KMS-11 (cell line): ENCODE results near the gene SRPX.

Experiments used
- H2AFZ ChIP-seq: fragments of 200-600 bp; sonication (generic); 2 replicates; pipeline ENCODE4 v1.6.1; 2016; ENCODE audit warnings: antibody characterized with exemption, mixed run types, low read depth
- H3K27ac ChIP-seq: fragments of 200-600 bp; sonication (generic); 2 replicates; pipeline ENCODE4 v1.6.1; 2016; ENCODE audit warnings: mild to moderate bottlenecking, mixed run types
- H3K27me3 ChIP-seq: fragments of 200-600 bp; sonication (generic); 2 replicates; pipeline ENCODE4 v1.6.1; 2017; ENCODE audit warnings: mild to moderate bottlenecking, low read depth, mixed run types, moderate library complexity; ENCODE audit not compliant: insufficient read depth
- H3K36me3 ChIP-seq: fragments of 200-600 bp; sonication (generic); 2 replicates; pipeline ENCODE4 v1.6.1; 2017; ENCODE audit warnings: mild to moderate bottlenecking, mixed run types; ENCODE audit not compliant: insufficient read depth
- H3K4me1 ChIP-seq: fragments of 200-600 bp; sonication (generic); 2 replicates; pipeline ENCODE4 v1.6.1; 2016; ENCODE audit warnings: mild to moderate bottlenecking, low read depth, mixed run types; ENCODE audit not compliant: poor library complexity, severe bottlenecking
- H3K4me2 ChIP-seq: fragments of 200-600 bp; sonication (generic); 2 replicates; pipeline ENCODE4 v1.7.0; 2016; ENCODE audit warnings: mild to moderate bottlenecking, mixed run types
- H3K4me3 ChIP-seq: fragments of 200-600 bp; sonication (generic); IDR thresholded peaks from 2 replicates; pipeline ENCODE4 v1.6.1; 2017; ENCODE audit warnings: low read depth, low read length, mixed read lengths; ENCODE audit not compliant: insufficient read depth
- H3K79me2 ChIP-seq: fragments of 200-600 bp; sonication (generic); 2 replicates; pipeline ENCODE4 v1.6.1; 2016; ENCODE audit warnings: low read depth, mixed run types; ENCODE audit not compliant: insufficient read depth
- H3K9ac ChIP-seq: fragments of 200-600 bp; sonication (generic); 2 replicates; pipeline ENCODE4 v1.6.1; 2016; ENCODE audit warnings: mild to moderate bottlenecking, mixed run types
- H4K20me1 ChIP-seq: fragments of 200-600 bp; sonication (generic); 2 replicates; pipeline ENCODE4 v1.6.1; 2016; ENCODE audit warnings: mild to moderate bottlenecking, mixed run types; ENCODE audit not compliant: insufficient read depth
- CTCF ChIP-seq: fragments of 200-600 bp; sonication (generic); conservative IDR thresholded peaks from 2 replicates; pipeline ENCODE4 v1.6.1; 2017; ENCODE audit warnings: low read depth, mild to moderate bottlenecking, antibody characterized with exemption, low read length, moderate library complexity, mixed read lengths

The SRPX gene

GRCh38 chrX:38206036-38206435 lies 14.6 kb downstream of the SRPX start:
- H3K27ac ChIP-seq, result no peak overlapping the region
- no peak overlapping the region for H3K4me2 ChIP-seq
- H3K4me1 ChIP-seq, result no peaks in the 10 kb centered on the region

GRCh38 chrX:38205039-38205438 lies 15.6 kb downstream of the SRPX start:
- Histone ChIP-seq H2AFZ (no peak overlapping the region), H3K4me2 (no peak overlapping the region), H3K27me3 (no peaks in the 10 kb centered on the region), H4K20me1 (no peaks in the 10 kb centered on the region), H3K79me2 (no peaks in the 10 kb centered on the region), H3K27ac (no peak overlapping the region), H3K9ac (no peak overlapping the region), H3K36me3 (no peaks in the 10 kb centered on the region), H3K4me1 (no peaks in the 10 kb centered on the region), H3K4me3 (no peak overlapping the region)
- TF ChIP-seq CTCF, result no peak

More at GRCh38 chrX:38206036-38206435, 14.6 kb downstream of the SRPX start:
- H3K36me3 ChIP-seq, result no peaks in the 10 kb centered on the region
- H2AFZ ChIP-seq, result no peak overlapping the region
- TF ChIP-seq CTCF, result no peak
- no peaks in the 10 kb centered on the region for H3K27me3 ChIP-seq
- H4K20me1 ChIP-seq, result no peaks in the 10 kb centered on the region
- H3K9ac ChIP-seq, result no peak overlapping the region
- no peaks in the 10 kb centered on the region for H3K79me2 ChIP-seq
- H3K4me3 ChIP-seq, result no peak overlapping the region

GRCh38 chrX:38192007-38192810 lies 28.5 kb downstream of the SRPX start:
- Histone ChIP-seq H2AFZ (no peak overlapping the region; the same call in 1 of the 2 replicates), H3K27me3 (no peaks in the 10 kb centered on the region), H3K4me2 (no peak overlapping the region), H3K79me2 (no peaks in the 10 kb centered on the region), H3K4me3 (no peak overlapping the region), H4K20me1 (no peaks in the 10 kb centered on the region), H3K27ac (no peak overlapping the region), H3K9ac (no peak overlapping the region), H3K4me1 (no peaks in the 10 kb centered on the region), H3K36me3 (no peaks in the 10 kb centered on the region)
- TF ChIP-seq CTCF, result peak; percentile 64

- no peak overlapping the region for H3K4me3 ChIP-seq
- no peaks in the 10 kb centered on the region for H3K79me2 ChIP-seq
- no peaks in the 10 kb centered on the region for H4K20me1 ChIP-seq
- H2AFZ ChIP-seq, result no peak overlapping the region
- H3K4me2 ChIP-seq, result no peak overlapping the region
- TF ChIP-seq CTCF, result no peak
- H3K27ac ChIP-seq, result no peak overlapping the region
- H3K36me3 ChIP-seq, result no peaks in the 10 kb centered on the region
- no peaks in the 10 kb centered on the region for H3K27me3 ChIP-seq
- H3K9ac ChIP-seq, result no peak overlapping the region
- H3K4me1 ChIP-seq, result no peaks in the 10 kb centered on the region
These were observed 31.0 kb downstream of the SRPX start for GRCh38 chrX:38189431-38190250.
